Neural progenitor cell (in vitro differentiated cells): ENCODE data around the gene P2RY12.

Experiments
- EZH2 ChIP-seq: fragments of 200-600 bp; sonication (generic); IDR thresholded peaks from 2 replicates; pipeline ENCODE4 v1.6.1; 2017; ENCODE audit warnings: antibody characterized with exemption, mild to moderate bottlenecking, moderate library complexity
- TF ChIP-seq, protein P1 (sequence below): fragments of 200-600 bp; sonication (generic); IDR thresholded peaks from 2 replicates; pipeline ENCODE4 v1.5.1; 2017; ENCODE audit warnings: antibody characterized with exemption, mild to moderate bottlenecking

DNA sequence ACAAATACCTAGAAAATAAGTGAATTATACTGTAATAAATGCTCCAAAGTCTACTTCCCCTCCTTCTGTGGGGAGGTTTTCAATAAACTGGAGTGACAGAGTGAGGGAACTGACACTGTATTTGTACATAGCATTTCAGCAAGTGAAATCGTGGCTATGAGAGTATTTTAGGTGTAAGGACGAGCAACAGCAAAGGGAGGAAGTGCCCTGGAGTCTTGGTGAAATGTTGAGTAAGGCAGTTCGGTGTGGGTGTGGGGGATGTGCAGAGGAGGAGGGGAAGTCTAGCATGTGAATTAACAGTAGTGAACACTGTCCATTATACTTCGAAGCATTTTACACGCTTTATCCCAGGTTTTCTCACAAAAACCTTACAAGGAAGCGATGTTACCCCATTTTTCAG, 37.1 kb downstream of the P2RY12 start:
- TF ChIP-seq, protein P1, sequence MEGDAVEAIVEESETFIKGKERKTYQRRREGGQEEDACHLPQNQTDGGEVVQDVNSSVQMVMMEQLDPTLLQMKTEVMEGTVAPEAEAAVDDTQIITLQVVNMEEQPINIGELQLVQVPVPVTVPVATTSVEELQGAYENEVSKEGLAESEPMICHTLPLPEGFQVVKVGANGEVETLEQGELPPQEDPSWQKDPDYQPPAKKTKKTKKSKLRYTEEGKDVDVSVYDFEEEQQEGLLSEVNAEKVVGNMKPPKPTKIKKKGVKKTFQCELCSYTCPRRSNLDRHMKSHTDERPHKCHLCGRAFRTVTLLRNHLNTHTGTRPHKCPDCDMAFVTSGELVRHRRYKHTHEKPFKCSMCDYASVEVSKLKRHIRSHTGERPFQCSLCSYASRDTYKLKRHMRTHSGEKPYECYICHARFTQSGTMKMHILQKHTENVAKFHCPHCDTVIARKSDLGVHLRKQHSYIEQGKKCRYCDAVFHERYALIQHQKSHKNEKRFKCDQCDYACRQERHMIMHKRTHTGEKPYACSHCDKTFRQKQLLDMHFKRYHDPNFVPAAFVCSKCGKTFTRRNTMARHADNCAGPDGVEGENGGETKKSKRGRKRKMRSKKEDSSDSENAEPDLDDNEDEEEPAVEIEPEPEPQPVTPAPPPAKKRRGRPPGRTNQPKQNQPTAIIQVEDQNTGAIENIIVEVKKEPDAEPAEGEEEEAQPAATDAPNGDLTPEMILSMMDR, result no peak
- TF ChIP-seq EZH2, result no peak
